ENCODE results near the gene FOXA1.

- no peak for TF ChIP-seq POLR2A (IDR thresholded peaks at IDR 0.05)
- TF ChIP-seq, protein P1, sequence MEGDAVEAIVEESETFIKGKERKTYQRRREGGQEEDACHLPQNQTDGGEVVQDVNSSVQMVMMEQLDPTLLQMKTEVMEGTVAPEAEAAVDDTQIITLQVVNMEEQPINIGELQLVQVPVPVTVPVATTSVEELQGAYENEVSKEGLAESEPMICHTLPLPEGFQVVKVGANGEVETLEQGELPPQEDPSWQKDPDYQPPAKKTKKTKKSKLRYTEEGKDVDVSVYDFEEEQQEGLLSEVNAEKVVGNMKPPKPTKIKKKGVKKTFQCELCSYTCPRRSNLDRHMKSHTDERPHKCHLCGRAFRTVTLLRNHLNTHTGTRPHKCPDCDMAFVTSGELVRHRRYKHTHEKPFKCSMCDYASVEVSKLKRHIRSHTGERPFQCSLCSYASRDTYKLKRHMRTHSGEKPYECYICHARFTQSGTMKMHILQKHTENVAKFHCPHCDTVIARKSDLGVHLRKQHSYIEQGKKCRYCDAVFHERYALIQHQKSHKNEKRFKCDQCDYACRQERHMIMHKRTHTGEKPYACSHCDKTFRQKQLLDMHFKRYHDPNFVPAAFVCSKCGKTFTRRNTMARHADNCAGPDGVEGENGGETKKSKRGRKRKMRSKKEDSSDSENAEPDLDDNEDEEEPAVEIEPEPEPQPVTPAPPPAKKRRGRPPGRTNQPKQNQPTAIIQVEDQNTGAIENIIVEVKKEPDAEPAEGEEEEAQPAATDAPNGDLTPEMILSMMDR (IDR thresholded peaks at IDR 0.05): no peak
Observed at GRCh38 chr14:37545174-37545573, 49.9 kb downstream of the FOXA1 start.
